Heart left ventricle (tissue), 16 donors: ENCODE results near the gene GNA15. TPM values are rescaled to one million over a fixed set of nuclear protein-coding genes. Genes with fewer than 3 reads are reported as not detected.

Experiments used
- ATAC-seq, 4 donors: fragments of 200-7000 bp; cut with Tn5 transposase; one replicate each; pipeline ENCODE4 v1.9.1; 2020 to 2022; ENCODE audit warnings: moderate library complexity in 4 of 4, mild to moderate bottlenecking in 3 of 4, moderate number of reproducible peaks in 1 of 4
- DNase-seq, 5 donors: peaks; one replicate each; pipeline ENCODE4 v3.0.0-alpha.2; 2020
- H3K27ac ChIP-seq, 12 donors: fragments of 200-600 bp; sonication (generic) in 4 of 12; one replicate each; pipeline versions ENCODE4 v1.5.0 to v1.8.0; 2016 to 2022; ENCODE audit warnings: mild to moderate bottlenecking in 2 of 12
- H3K27me3 ChIP-seq, 9 donors: fragments of 200-600 bp; sonication (generic) in 2 of 9; one replicate each; pipeline versions ENCODE4 v1.5.1 to v1.8.0; 2016 to 2022; ENCODE audit warnings: mild to moderate bottlenecking in 3 of 9
- H3K36me3 ChIP-seq, 9 donors: fragments of 200-600 bp; sonication (generic) in 2 of 9; one replicate each; pipeline versions ENCODE4 v1.5.0 to v1.8.0; 2018 to 2022; ENCODE audit warnings: mild to moderate bottlenecking in 2 of 9
- H3K4me1 ChIP-seq, 12 donors: fragments of 200-600 bp; sonication (generic) in 4 of 12; one replicate each; pipeline versions ENCODE4 v1.5.0 to v1.8.0; 2016 to 2022; ENCODE audit warnings: mild to moderate bottlenecking in 3 of 12
- H3K4me3 ChIP-seq, 12 donors: fragments of 200-600 bp; sonication (generic) in 4 of 12; one replicate each; pipeline versions ENCODE4 v1.5.0 to v1.8.0; 2017 to 2022; ENCODE audit warnings: mild to moderate bottlenecking in 9 of 12, moderate library complexity in 4 of 12
- H3K9me3 ChIP-seq, 12 donors: fragments of 200-600 bp; sonication (generic) in 4 of 12; one replicate each; pipeline versions ENCODE4 v1.5.0 to v1.8.0; 2016 to 2022; ENCODE audit warnings: mild to moderate bottlenecking in 1 of 12
- POLR2A ChIP-seq, 2 donors: fragments of 450-650 bp; IDR thresholded peaks; one replicate each; pipeline ENCODE4 v1.6.1; 2017; ENCODE audit warnings: antibody characterized with exemption in 2 of 2, mild to moderate bottlenecking in 2 of 2, moderate library complexity in 2 of 2
- WGBS, 4 donors: extraction: QIAGEN DNeasy Blood & Tissue Kit in 2 of 4; methylation state at CpG; one replicate each; pipeline versions ENCODE4 v1.1.5 to v1.1.7; 2013 to 2018; 5-methylcytosine and 5-hydroxymethylcytosine counted together
- intact Hi-C, 10 donors: fragments of 100-400 bp; cut with DNase I; formaldehyde crosslinking; loops; one replicate each; pipeline versions ENCODE4 v1.11.1 to v1.14.2; 2022
- polyA plus RNA-seq, 2 donors: library from polyadenylated mRNA; stranded (reverse); fragments of 200-250 nt; gene quantifications; one replicate each; pipeline ENCODE4 v1.2.3, GENCODE V29; 2013
- total RNA-seq, 9 donors: library from RNA; depleted of rRNA in 2 of 9; stranded (reverse); fragments of >200 nt in 2 of 9; fragmentation: NEBNext Ultra II Directional in 3 of 9; extraction: Animal tissue kit (Norgen Biotek cat#: 25700) in 3 of 9; gene quantifications; one replicate each; pipeline versions ENCODE4 v1.1.0 to v1.2.4, GENCODE V29; 2016 to 2023
- TF ChIP-seq, protein P1 (sequence below), 12 donors: fragments of 200-600 bp; sonication (generic) in 4 of 12; IDR thresholded peaks; one replicate each; pipeline versions ENCODE4 v1.5.0 to v1.8.0; 2018 to 2022; ENCODE audit warnings: antibody characterized with exemption in 12 of 12, mild to moderate bottlenecking in 5 of 12
- donor health status: ischemic (EF 13 %, LVEDD 7.1; RV severe dilation, severe dysfunction).
- donor health status: healthy with polysubstance abuse.
- donor health status: DM: no; HTN: yes; CAD: no.
- donor health status: DM: no; HTN: no; CAD: no.
- donor health status: ischemic (EF 25% LVEDD 6.9; RV normal size, moderate dysfunction).
- donor health status: ischemic (EF 25% LVEDD 5.7; RV mildly dilated, moderate dysfunction).
- donor health status: healthy.
- donor health status: DM: yes; HTN: yes; CAD: no.
- donor health status: ischemic (EF 35%, LVEDD 5.7; RV mildly dilated, moderate dysfunction).
- donor health status: nonischemic (EF 11% LVEDD 7.7; RV severe dilation, severe dysfunction).
- donor health status: DM: yes; HTN: yes; CAD: no.
- donor health status: PGD.
- donor health status: ischemic (EF 29% LVEDD 5.4; RV normal size, mild dysfunction).
- donor health status: nonischemic (EF 23%, LVEDD 6.1; RV moderate dilation, normal function).

The GNA15 gene
- total and polyA plus RNA-seq, 11 donors: 0.69 to 15.2 (median 1.7) TPM

DNA sequence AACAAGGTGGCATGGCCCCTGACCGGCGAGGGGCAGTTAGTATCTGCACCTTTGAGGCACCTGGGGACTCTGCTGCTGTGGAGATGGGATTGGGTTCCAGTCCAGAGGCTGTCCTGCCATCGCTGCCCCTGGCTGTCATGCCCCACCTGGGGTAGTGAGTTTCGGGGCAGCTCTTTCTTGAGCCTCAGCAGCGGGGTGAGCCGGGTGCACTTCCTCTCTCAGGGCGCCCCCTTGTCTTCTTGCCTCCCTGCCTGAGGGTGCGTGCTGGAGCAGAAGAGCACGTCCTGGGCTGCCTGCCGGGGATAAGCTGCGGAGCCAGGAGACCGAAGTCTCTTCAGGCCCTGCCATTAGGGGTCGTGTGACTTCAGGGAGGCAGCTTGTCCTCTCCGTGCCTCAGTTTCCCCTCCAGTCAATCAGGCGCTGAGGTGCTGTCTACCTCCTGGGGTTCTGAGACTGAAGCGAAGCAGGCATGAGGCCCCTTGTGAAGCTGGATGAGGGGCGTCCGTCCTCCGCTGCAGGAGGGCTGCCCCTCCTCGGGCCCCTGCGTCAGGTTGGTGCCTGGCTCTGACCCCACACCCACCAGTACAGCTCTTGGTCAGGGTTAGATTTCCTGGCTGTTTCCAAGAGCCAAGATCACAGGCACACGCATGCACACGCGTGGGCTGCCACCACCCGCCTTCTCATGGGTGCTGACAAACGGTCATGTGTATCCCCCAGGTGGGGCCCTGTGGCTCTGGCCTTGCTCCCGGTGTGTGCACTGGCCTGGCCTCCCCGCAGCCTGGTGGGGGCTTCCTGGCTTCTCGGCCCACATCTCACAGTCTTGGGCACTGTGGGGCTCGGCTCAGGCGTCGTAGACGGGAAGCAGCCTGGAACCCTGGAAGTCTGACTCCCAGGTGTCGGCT, 33.3 kb upstream of the GNA15 start:
- H3K4me1 ChIP-seq: peaks cover 20 to 99% (median 61%) of the 10 kb centered on the region in 12 donors
- intact Hi-C loops: loop anchor here in 1 of 10 donors (10.0 kb wide), 1 partner anchor 148 kb away; no protein-coding TSS in a partner anchor
- no peak for TF ChIP-seq POLR2A (IDR thresholded peaks at IDR 0.05)
- TF ChIP-seq, protein P1, sequence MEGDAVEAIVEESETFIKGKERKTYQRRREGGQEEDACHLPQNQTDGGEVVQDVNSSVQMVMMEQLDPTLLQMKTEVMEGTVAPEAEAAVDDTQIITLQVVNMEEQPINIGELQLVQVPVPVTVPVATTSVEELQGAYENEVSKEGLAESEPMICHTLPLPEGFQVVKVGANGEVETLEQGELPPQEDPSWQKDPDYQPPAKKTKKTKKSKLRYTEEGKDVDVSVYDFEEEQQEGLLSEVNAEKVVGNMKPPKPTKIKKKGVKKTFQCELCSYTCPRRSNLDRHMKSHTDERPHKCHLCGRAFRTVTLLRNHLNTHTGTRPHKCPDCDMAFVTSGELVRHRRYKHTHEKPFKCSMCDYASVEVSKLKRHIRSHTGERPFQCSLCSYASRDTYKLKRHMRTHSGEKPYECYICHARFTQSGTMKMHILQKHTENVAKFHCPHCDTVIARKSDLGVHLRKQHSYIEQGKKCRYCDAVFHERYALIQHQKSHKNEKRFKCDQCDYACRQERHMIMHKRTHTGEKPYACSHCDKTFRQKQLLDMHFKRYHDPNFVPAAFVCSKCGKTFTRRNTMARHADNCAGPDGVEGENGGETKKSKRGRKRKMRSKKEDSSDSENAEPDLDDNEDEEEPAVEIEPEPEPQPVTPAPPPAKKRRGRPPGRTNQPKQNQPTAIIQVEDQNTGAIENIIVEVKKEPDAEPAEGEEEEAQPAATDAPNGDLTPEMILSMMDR (IDR thresholded peaks at IDR 0.05): no peak
- WGBS, 4 donors: 83 to 88% (median 87%) methylated on average over 30 to 34 of the region's 34 CpGs
- H3K27ac ChIP-seq: peak overlapping the region in 1 of 12 donors; percentile 9
- H3K36me3 ChIP-seq: no peaks in the 10 kb centered on the region
- ATAC-seq (no peak), DNase-seq (peak in 1 of 5 donors; percentile 17)
- H3K9me3 ChIP-seq: no peaks in the 10 kb centered on the region
- H3K27me3 ChIP-seq: peaks cover 0 to under 1% (median 0%) of the 10 kb centered on the region in 9 donors
- no peak overlapping the region for H3K4me3 ChIP-seq

DNA sequence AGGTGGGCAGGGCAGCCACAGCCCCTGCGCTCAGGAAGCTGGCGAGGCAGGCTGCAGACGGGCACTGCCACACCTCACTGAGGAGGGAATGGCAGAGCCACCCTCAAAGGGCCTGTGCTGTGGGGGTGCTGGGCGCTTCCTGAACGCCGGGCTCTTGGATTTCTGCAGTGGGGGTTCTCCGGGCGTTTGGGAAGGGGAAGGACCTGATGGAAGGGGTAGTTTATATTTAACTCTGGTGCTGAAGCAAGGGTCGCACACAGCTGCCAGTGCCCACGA, 31.2 kb upstream of the GNA15 start:
- no peak overlapping the region for H3K27ac ChIP-seq
- peaks cover 12 to 88% (median 44%) of the 10 kb centered on the region in 12 donors for H3K4me1 ChIP-seq
- ATAC-seq: no peak

DNA sequence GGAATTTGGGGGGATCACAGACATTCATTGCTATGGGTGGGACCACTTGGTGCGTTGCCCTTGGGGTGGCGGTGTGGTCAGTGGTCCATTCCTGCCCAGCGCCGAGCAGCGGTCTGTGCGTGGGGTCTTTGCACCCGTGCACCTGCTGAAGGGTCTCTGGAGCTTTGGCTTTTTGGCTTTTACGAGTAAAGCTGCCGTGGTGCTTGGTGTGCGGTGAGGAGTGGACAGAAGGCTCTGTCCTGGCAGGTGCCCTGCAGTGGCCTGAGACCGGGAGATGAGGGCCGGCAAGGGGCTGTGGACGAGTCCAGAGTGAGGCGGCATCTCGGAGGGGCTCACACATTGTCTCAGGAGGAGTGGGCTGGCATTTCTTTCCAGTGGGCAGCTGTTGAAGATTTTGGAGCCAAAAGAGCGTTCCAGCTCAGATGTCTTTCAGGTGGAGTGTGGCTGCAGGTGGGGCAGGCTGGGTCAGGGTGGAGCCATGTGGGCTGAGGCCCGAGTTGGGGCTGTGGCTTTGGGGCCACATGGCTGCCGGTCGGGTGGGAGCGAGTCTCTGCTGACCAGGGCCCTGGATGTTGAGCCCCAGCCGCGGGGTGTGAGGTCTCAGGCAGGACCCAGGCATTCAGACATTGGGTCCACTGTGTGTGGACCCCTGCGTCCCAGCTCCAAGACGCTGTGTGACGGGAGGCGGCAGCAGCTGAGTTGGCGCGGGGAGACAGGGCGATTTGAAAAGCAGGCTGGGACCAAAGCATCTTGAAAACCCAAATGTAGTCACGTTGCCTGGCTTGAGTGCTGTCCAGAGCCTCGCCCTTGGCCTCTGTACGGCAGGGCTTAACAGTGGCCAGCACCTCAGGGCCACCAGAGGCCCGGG, 30.0 kb upstream of the GNA15 start:
- Histone ChIP-seq H3K4me1 (peaks cover 4 to 76% (median 32%) of the 10 kb centered on the region in 12 donors), H3K36me3 (peaks cover 0 to 9% (median 3%) of the 10 kb centered on the region in 9 donors), H3K27ac (no peak overlapping the region), H3K27me3 (no peaks in the 10 kb centered on the region), H3K9me3 (no peaks in the 10 kb centered on the region), H3K4me3 (no peak overlapping the region)
- 83 to 90% (median 85%) methylated on average over 21 to 33 of the region's 33 CpGs for WGBS, 4 donors
- intact Hi-C loops: loop anchor here in 9 of 10 donors (2.0 to 10.0 kb wide), 8 partner anchors 29 to 154 kb away; no protein-coding TSS in a partner anchor
- DNase-seq (peak in 1 of 5 donors; percentile 29), ATAC-seq (no peak)
- TF ChIP-seq POLR2A (IDR thresholded peaks at IDR 0.05): no peak
- TF ChIP-seq, protein P1 (IDR thresholded peaks at IDR 0.05): no peak

More for the DNA sequence above, 31.2 kb upstream of the GNA15 start:
- 62 to 80% (median 65%) methylated on average over 8 to 10 of the region's 10 CpGs for WGBS, 4 donors
- no peaks in the 10 kb centered on the region for H3K27me3 ChIP-seq
- H3K4me3 ChIP-seq: no peak overlapping the region
- TF ChIP-seq, protein P1 (IDR thresholded peaks at IDR 0.05): no peak
- no peak for TF ChIP-seq POLR2A (IDR thresholded peaks at IDR 0.05)
- intact Hi-C loops: loop anchor here in 6 of 10 donors (1.0 to 10.0 kb wide), 6 partner anchors 28 to 152 kb away; no protein-coding TSS in a partner anchor
- no peaks in the 10 kb centered on the region for H3K36me3 ChIP-seq
- H3K9me3 ChIP-seq: no peaks in the 10 kb centered on the region
- DNase-seq: no peak
